ENCODE data around the gene MUC6.

MUC6 gene

DNA sequence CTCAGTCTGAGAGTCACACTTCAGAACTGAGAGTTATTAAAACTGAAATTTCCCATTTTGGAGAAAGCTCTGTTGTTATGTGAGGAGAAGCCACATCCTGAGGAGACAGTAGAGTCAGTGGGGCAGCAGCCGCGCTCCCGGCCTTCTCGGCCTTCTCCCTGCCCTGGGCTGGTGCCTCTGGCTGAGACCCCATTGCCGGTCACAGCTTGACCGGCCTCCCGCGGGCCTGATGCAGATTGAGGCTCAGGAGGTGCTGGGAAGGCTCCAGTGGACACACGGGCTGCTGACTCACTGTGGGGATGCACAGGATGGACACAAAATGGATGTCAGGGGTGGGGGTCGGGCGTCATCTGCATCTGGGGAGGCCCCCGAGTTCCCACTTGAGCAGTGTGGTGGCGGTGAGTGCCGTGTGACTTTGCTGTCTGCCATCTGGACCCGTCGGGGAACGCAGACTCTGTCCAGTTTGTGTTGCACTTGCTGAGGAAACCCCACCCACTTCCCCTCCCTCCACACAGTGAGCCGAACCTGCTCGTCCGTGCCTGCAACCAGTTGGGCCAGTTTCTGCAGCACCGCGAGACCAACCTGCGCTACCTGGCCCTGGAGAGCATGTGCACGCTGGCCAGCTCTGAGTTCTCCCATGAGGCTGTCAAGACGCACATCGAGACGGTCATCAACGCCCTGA lies 50.1 kb downstream of the MUC6 start:
- TF ChIP-seq CTCF (IDR thresholded peaks at IDR 0.05; ENCODE audit: extremely low read depth, missing control alignments): no peak
- DNase-seq (ENCODE audit: low spot score): no peak

DNA sequence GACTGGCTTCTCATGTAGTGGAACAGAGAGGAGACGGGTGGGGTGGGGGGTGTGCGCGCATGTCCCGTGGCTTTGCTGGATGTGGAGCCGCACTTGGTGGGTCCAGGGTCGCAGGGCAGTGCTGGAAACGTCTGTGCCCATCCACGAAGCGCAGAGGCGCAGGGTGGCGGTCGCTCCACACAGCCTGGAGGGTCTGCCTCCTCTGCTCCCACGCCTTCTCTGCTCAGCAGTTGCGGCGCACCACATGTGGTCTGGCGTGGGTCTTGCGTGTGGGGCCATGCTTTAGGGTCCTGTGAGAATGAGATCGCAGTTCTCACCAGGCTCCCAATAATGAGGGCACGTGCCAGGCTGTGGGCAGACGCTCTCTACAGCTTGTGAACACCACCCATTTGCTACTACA lies 50.7 kb downstream of the MUC6 start:
- no peak for TF ChIP-seq CTCF (IDR thresholded peaks at IDR 0.05; ENCODE audit: extremely low read depth, missing control alignments)
- no peak for DNase-seq (ENCODE audit: low spot score)

- DNase-seq (ENCODE audit: low spot score): no peak
- no peak for TF ChIP-seq CTCF (IDR thresholded peaks at IDR 0.05; ENCODE audit: extremely low read depth, missing control alignments)
Measured at GRCh38 chr11:985406-985805, 51.1 kb downstream of the MUC6 start.

- no peak for TF ChIP-seq CTCF (IDR thresholded peaks at IDR 0.05; ENCODE audit: extremely low read depth, missing control alignments)
- DNase-seq (ENCODE audit: low spot score): no peak
Measured at GRCh38 chr11:984546-984945, 52.0 kb downstream of the MUC6 start.

GRCh38 chr11:981764-982163 lies 54.8 kb downstream of the MUC6 start:
- TF ChIP-seq CTCF (IDR thresholded peaks at IDR 0.05; ENCODE audit: extremely low read depth, missing control alignments): no peak
- no peak for DNase-seq (ENCODE audit: low spot score)

DNA sequence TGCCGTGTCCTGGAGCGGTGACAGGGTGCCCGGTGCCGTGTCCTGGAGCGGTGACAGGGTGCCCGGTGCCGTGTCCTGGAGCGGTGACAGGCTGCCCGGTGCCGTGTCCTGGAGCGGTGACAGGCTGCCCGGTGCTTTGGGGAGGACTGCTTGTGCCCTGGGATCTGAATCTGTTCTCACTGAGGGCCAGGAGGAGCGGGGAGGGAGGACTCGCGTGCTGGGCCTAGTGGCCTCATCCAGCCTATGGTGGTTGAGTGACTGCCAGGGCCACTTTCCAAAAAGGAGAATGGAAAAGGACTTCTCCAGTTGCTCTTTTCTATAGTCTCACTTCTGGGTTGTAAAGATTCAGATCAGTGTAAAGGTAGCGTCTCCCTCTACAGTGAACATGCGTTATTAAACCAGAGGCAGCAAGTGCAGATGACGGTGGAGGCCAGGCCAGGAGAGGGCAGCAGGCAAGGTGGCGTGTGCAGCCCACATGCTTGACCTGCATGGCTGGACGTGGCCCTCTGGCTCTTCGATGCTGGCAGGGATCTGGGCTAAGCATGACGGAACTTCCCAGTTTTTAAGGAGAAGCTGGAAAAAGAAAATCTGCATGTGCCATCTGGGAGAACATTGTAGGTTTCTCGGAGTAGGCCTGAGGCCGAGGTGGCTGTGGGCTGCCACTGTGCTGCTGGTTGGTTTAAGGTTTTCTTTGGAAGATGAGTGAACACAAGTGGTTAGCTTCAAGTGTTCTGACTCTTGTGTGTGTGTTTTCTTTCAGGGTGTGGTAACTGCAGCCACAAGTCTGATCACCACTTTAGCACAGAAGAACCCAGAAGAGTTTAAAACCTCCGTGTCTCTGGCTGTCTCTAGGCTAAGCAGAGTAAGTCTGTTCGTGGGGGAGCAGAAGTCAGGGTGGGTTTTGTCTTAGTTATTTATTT lies 55.8 kb downstream of the MUC6 start:
- no peak for TF ChIP-seq CTCF (IDR thresholded peaks at IDR 0.05; ENCODE audit: extremely low read depth, missing control alignments)
- no peak for DNase-seq (ENCODE audit: low spot score)

DNA sequence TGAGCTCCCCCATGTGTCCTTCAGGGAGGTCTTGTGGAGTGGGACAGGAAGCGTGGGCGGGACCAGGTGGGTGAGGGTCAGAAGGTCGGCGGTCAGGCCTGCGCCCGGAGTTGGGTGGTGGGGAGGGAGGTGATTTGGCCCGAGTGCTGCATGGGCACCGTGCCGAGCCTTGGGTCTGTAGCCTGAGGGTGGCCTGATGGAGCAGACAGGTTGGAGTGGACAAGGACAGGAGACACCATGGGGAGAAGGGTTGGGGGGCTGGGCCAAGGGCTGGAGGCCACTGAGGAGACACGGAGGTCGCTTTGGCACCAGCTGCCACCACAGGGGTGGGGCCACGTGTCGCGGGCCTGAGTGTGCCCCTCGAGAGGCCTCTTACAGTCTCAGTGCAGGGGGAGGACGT lies 57.7 kb downstream of the MUC6 start:
- DNase-seq (ENCODE audit: low spot score): no peak
- TF ChIP-seq CTCF (IDR thresholded peaks at IDR 0.05; ENCODE audit: extremely low read depth, missing control alignments): no peak

All from GM20000 (cell line).